HepG2 (cell line): ENCODE measurements around the gene GNAL. TPM values are rescaled to one million over a fixed set of nuclear protein-coding genes. Genes with fewer than 3 reads are reported as not detected.

ENCODE experiments used
- BHLHE40 ChIP-seq: IDR thresholded peaks from 2 replicates; pipeline ENCODE4 v1.6.1; 2011; ENCODE audit warnings: low read length, improper control_type of control experiment
- CENPT ChIP-seq: sonication (generic); formaldehyde crosslinking; IDR thresholded peaks from 2 replicates; pipeline ENCODE4 v1.8.0; 2022; ENCODE audit warnings: low read depth, mild to moderate bottlenecking, moderate library complexity, missing genetic modification reagents
- FIP1L1 ChIP-seq: fragments of 200-400 bp; formaldehyde crosslinking; IDR thresholded peaks from 2 replicates; pipeline ENCODE4 v1.6.1; 2018; ENCODE audit warnings: low read depth, mild to moderate bottlenecking, low read length, moderate library complexity, borderline replicate concordance; ENCODE audit not compliant: insufficient read depth
- HNF4A ChIP-seq: sonication (generic); formaldehyde crosslinking; IDR thresholded peaks from 2 replicates; pipeline ENCODE4 v1.4.0; 2020; ENCODE audit warnings: missing genetic modification reagents
- ISL2 ChIP-seq: sonication (generic); formaldehyde crosslinking; IDR thresholded peaks from 2 replicates; pipeline ENCODE4 v1.5.0; 2020; ENCODE audit warnings: missing genetic modification reagents
- KAT8 ChIP-seq: IDR thresholded peaks from 2 replicates; pipeline ENCODE4 v1.6.1; 2016; ENCODE audit warnings: missing genetic modification reagents, missing compliant biosample characterization
- KIAA2018 ChIP-seq: sonication (generic); formaldehyde crosslinking; IDR thresholded peaks from 2 replicates; pipeline ENCODE4 v1.5.0; 2020; ENCODE audit warnings: mild to moderate bottlenecking, missing genetic modification reagents, borderline replicate concordance
- MAF1 ChIP-seq: sonication (generic); formaldehyde crosslinking; IDR thresholded peaks from 2 replicates; pipeline ENCODE4 v1.5.0; 2020; ENCODE audit warnings: missing genetic modification reagents, borderline replicate concordance
- MIER2 ChIP-seq: IDR thresholded peaks from 2 replicates; pipeline ENCODE4 v1.6.1; 2016; ENCODE audit warnings: missing biosample characterization, missing genetic modification reagents
- MYC ChIP-seq: sonication (generic); formaldehyde crosslinking; IDR thresholded peaks from 2 replicates; pipeline ENCODE4 v1.9.0; 2021; ENCODE audit warnings: missing genetic modification reagents, borderline replicate concordance
- SALL2 ChIP-seq: sonication (generic); formaldehyde crosslinking; IDR thresholded peaks from 2 replicates; pipeline ENCODE4 v1.8.1; 2023; ENCODE audit warnings: mild to moderate bottlenecking, missing genetic modification reagents, inconsistent platforms
- SKI ChIP-seq: fragments of 450-650 bp; IDR thresholded peaks from one replicate; pipeline ENCODE4 v1.6.1; 2018; ENCODE audit warnings: mild to moderate bottlenecking; ENCODE audit not compliant: partially characterized antibody
- TAF15 ChIP-seq: fragments of 200-400 bp; formaldehyde crosslinking; IDR thresholded peaks from one replicate; pipeline ENCODE4 v1.6.1; 2018; ENCODE audit warnings: mild to moderate bottlenecking, low read depth, low read length; ENCODE audit not compliant: poor library complexity, severe bottlenecking
- TBL1XR1 ChIP-seq: fragments of 150-350 bp; IDR thresholded peaks from 2 replicates; pipeline ENCODE4 v1.6.1; 2014; ENCODE audit warnings: borderline replicate concordance, low read length; ENCODE audit not compliant: partially characterized antibody
- ZKSCAN5 ChIP-seq: sonication (generic); formaldehyde crosslinking; IDR thresholded peaks from 2 replicates; pipeline ENCODE4 v1.5.1; 2020; ENCODE audit warnings: mild to moderate bottlenecking, missing genetic modification reagents
- ZNF24 ChIP-seq: fragments of 450-650 bp; IDR thresholded peaks from 2 replicates; pipeline ENCODE4 v1.6.1; 2017; ENCODE audit warnings: antibody characterized with exemption, mild to moderate bottlenecking
- ZNF282 ChIP-seq: fragments of 450-650 bp; IDR thresholded peaks from 2 replicates; pipeline ENCODE4 v1.6.1; 2018; ENCODE audit not compliant: partially characterized antibody
- ZNF335 ChIP-seq: sonication (generic); formaldehyde crosslinking; IDR thresholded peaks from 2 replicates; pipeline ENCODE4 v1.4.0; 2020; ENCODE audit warnings: missing genetic modification reagents
- ZNF513 ChIP-seq: sonication (generic); formaldehyde crosslinking; conservative IDR thresholded peaks from 2 replicates; pipeline ENCODE4 v1.5.0; 2020; ENCODE audit warnings: missing genetic modification reagents
- ZNF563 ChIP-seq: sonication (generic); formaldehyde crosslinking; IDR thresholded peaks from 2 replicates; pipeline ENCODE4 v1.8.0; 2022; ENCODE audit warnings: mild to moderate bottlenecking, moderate library complexity, missing genetic modification reagents
- ZNF737 ChIP-seq: sonication (generic); formaldehyde crosslinking; IDR thresholded peaks from 2 replicates; pipeline ENCODE4 v1.5.0; 2020; ENCODE audit warnings: missing genetic modification reagents, mild to moderate bottlenecking, borderline replicate concordance
- ZSCAN9 ChIP-seq: IDR thresholded peaks from 2 replicates; pipeline ENCODE4 v1.6.1; 2016; ENCODE audit warnings: borderline replicate concordance
- polyA plus RNA-seq, 8 experiments: library from polyadenylated mRNA; depleted of rRNA in 3 of 8; stranded (reverse) in 7 of 8; unstranded in 1 of 8; fragments of >200 nt; fragmentation: Illumina TruSeq in 4 of 8; extraction: Trizol in 4 of 8; gene quantifications; 2 replicates each; pipeline versions ENCODE4 v1.2.1 to v1.2.3, GENCODE V29; 2011 to 2016; ENCODE audit warnings: low read depth in 4 of 8, missing spikeins in 1 of 8, mixed read lengths in 1 of 8; ENCODE audit not compliant: insufficient read depth in 1 of 8
- total RNA-seq, 5 experiments: library from RNA; depleted of rRNA; stranded (reverse); fragments of >200 nt; fragmentation: Illumina TruSeq; extraction: Trizol; gene quantifications; 2 replicates each; pipeline ENCODE4 v1.2.3, GENCODE V29; 2016; ENCODE audit warnings: low read depth in 1 of 5

The GNAL gene
- total and polyA plus RNA-seq, 2 of the 13 experiments (the other 11 are each of a cell fraction or from before 2014, with no cell fraction given): 0.87 to 1.4 TPM

DNA sequence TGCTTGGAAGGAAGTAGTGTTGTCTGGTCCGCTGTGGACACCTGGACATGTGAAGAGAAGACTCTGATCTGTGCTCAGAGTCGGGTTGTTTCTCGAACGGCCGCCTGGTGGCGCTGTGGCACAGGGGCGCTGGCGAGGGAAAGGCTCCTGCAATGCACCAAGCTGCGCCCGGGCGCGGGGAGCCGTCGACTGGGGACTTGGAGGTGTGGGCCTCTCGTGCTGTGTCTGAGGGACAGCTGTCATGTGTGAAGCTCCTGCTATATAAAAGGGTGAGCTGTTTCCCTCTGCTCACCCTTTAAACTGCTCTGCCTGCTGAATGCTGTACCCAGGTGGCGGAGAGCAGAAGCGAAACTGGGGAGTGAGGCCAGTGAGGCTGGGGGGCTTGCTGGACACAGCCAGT lies 44.0 kb downstream of the GNAL start (continued):
- TF ChIP-seq ZNF513: no peak
- TF ChIP-seq MIER2 (CRISPR knock-in tag): no peak
- no peak for TF ChIP-seq MYC (CRISPR knock-in tag)
- no peak for TF ChIP-seq KAT8 (CRISPR knock-in tag)
- TF ChIP-seq FIP1L1: no peak
- TF ChIP-seq KIAA2018 (CRISPR knock-in tag): no peak
- TF ChIP-seq ZSCAN9: no peak
- no peak for TF ChIP-seq ZNF24
- TF ChIP-seq ZNF563 (CRISPR knock-in tag): no peak
- TF ChIP-seq ZNF737 (CRISPR knock-in tag): no peak
- TF ChIP-seq MAF1 (CRISPR knock-in tag): no peak
- no peak for TF ChIP-seq SKI
- no peak for TF ChIP-seq ZNF282
- TF ChIP-seq ZKSCAN5: no peak
- no peak for TF ChIP-seq HNF4A (CRISPR knock-in tag)
- TF ChIP-seq TAF15: no peak
- no peak for TF ChIP-seq TBL1XR1
- no peak for TF ChIP-seq CENPT (CRISPR knock-in tag)
- 0 out of 2 replicates have a peak, but pooled peaks have one; percentile 11 for TF ChIP-seq BHLHE40
- TF ChIP-seq SALL2 (CRISPR knock-in tag): no peak
- no peak for TF ChIP-seq ISL2
- TF ChIP-seq ZNF335 (CRISPR knock-in tag): no peak
